Brain microvascular endothelial cell (primary cell): Measurements from ENCODE around the gene LRPPRC.

Experiments
- DNase-seq: peaks from one replicate; pipeline ENCODE4 v3.0.0-alpha.2; 2020
- H3K27ac ChIP-seq: fragments of 250-450 bp; sonication (Bioruptor Pico); 2 replicates; pipeline ENCODE4 v1.5.1; 2020; ENCODE audit warnings: mild to moderate bottlenecking, moderate library complexity
- H3K27me3 ChIP-seq: fragments of 250-450 bp; sonication (Bioruptor Pico); replicated peaks from 2 replicates; pipeline ENCODE4 v1.5.1; 2020; ENCODE audit warnings: mild to moderate bottlenecking
- H3K36me3 ChIP-seq: fragments of 250-450 bp; sonication (Bioruptor Pico); replicated peaks from 2 replicates; pipeline ENCODE4 v1.5.1; 2020; ENCODE audit warnings: mild to moderate bottlenecking
- H3K4me3 ChIP-seq: 2 replicates; pipeline ENCODE4 v1.5.1; 2011; ENCODE audit warnings: low read depth, mild to moderate bottlenecking, control low read depth, low read length, moderate library complexity
- in situ Hi-C: cut with HindIII; loops from 2 replicates; pipeline ENCODE4 v1.10.0; 2017; ENCODE audit warnings: low sequenced_read_pairs, low pct_ligation_motif_present
- TF ChIP-seq, protein P1 (sequence below): IDR thresholded peaks from 2 replicates; pipeline ENCODE4 v1.5.1; 2011; ENCODE audit warnings: low read depth, mild to moderate bottlenecking, moderate library complexity, low read length, control low read depth, inconsistent platforms; ENCODE audit errors: missing control alignments

The LRPPRC gene

GRCh38 chr2:43851011-43851980 lies 144.5 kb downstream of the LRPPRC start:
- Histone ChIP-seq H3K36me3 (no peaks in the 10 kb centered on the region), H3K27ac (no peak overlapping the region), H3K27me3 (peaks cover 11% of the 10 kb centered on the region), H3K4me3 (no peak overlapping the region)
- no peak for DNase-seq
- in situ Hi-C loops: no loop called here
- TF ChIP-seq, protein P1, sequence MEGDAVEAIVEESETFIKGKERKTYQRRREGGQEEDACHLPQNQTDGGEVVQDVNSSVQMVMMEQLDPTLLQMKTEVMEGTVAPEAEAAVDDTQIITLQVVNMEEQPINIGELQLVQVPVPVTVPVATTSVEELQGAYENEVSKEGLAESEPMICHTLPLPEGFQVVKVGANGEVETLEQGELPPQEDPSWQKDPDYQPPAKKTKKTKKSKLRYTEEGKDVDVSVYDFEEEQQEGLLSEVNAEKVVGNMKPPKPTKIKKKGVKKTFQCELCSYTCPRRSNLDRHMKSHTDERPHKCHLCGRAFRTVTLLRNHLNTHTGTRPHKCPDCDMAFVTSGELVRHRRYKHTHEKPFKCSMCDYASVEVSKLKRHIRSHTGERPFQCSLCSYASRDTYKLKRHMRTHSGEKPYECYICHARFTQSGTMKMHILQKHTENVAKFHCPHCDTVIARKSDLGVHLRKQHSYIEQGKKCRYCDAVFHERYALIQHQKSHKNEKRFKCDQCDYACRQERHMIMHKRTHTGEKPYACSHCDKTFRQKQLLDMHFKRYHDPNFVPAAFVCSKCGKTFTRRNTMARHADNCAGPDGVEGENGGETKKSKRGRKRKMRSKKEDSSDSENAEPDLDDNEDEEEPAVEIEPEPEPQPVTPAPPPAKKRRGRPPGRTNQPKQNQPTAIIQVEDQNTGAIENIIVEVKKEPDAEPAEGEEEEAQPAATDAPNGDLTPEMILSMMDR: no peak

- Histone ChIP-seq H3K27me3 (no peaks in the 10 kb centered on the region), H3K27ac (no peak overlapping the region), H3K4me3 (no peak overlapping the region), H3K36me3 (no peaks in the 10 kb centered on the region)
- in situ Hi-C loops: no loop called here
- DNase-seq: no peak
- TF ChIP-seq, protein P1: no peak
Measured at GRCh38 chr2:43848214-43848613, 147.6 kb downstream of the LRPPRC start.

DNA sequence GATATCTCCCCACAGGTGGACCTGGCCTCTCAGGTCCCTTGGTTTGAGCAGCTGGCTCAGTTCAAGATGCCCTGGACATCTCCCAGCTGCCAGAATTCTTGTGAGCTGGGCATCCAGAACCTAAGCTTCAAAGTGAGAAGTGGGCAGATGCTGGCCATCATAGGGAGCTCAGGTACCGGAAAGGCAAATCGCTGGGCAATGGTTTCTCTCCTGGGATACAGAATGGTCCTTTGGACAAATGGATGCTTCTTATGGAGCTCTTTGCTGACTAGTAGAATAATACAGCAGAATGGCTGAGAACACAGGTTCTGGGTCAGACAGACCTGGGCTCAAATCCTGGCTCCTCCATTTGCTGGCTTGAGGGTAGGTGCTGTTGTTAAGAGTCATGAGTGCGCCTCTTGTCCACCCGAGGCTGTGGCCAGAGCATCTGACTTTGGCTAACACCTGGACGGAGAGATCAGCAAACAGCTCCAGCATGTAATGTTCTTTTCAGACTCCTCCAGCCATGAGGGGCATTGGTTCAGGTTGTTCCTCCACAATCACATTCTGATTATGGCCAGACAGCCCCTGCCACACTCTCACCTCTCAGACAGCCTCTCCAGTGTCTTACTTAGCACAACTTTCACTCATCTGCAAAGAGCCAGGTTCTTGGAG lies 149.5 kb downstream of the LRPPRC start:
- DNase-seq: no peak
- Histone ChIP-seq H3K27ac (no peak overlapping the region), H3K27me3 (no peaks in the 10 kb centered on the region), H3K4me3 (no peak overlapping the region), H3K36me3 (no peaks in the 10 kb centered on the region)
- TF ChIP-seq, protein P1: no peak
- in situ Hi-C loops: no loop called here

GRCh38 chr2:43845181-43845580 lies 150.6 kb downstream of the LRPPRC start:
- TF ChIP-seq, protein P1: no peak
- Histone ChIP-seq H3K27me3 (no peaks in the 10 kb centered on the region), H3K4me3 (no peak overlapping the region), H3K27ac (no peak overlapping the region), H3K36me3 (no peaks in the 10 kb centered on the region)
- in situ Hi-C loops: no loop called here
- DNase-seq: no peak

- TF ChIP-seq, protein P1: no peak
- in situ Hi-C loops: no loop called here
- Histone ChIP-seq H3K27ac (no peak overlapping the region), H3K36me3 (no peaks in the 10 kb centered on the region), H3K4me3 (no peak overlapping the region), H3K27me3 (no peaks in the 10 kb centered on the region)
- DNase-seq: no peak
Measured at GRCh38 chr2:43842866-43843226, 152.9 kb downstream of the LRPPRC start.
